Activated naive CD4-positive, alpha-beta T cell treated with anti-CD3 and anti-CD28 coated beads, Interleukin-2, amount 50 U/mL, for 72 hours (primary cell): ENCODE data around the gene KLHL26. TPM values are rescaled to one million over a fixed set of nuclear protein-coding genes. Genes with fewer than 3 reads are reported as not detected.

Source experiments
- ATAC-seq, 2 donors: fragments of 150-1000 bp; cut with Tn5 transposase; 2 replicates each; pipeline ENCODE4 v1.10.0; 2021; ENCODE audit warnings: mild to moderate bottlenecking in 2 of 2, moderate library complexity in 2 of 2
- DNase-seq, 2 donors: peaks; one replicate each; pipeline ENCODE4 v3.0.0; 2021 to 2022; ENCODE audit warnings: low spot score in 2 of 2
- H3K27ac Mint-ChIP-seq, 2 donors: one replicate each; pipeline ENCODE4 v1.8.0; 2022; ENCODE audit warnings: mild to moderate bottlenecking in 2 of 2, mixed read lengths in 2 of 2
- H3K36me3 Mint-ChIP-seq, 2 donors: one replicate each; pipeline ENCODE4 v1.8.0; 2022; ENCODE audit warnings: mixed read lengths in 2 of 2
- H3K9me3 Mint-ChIP-seq, 2 donors: one replicate each; pipeline ENCODE4 v1.8.0; 2022; ENCODE audit warnings: mixed read lengths in 2 of 2
- total RNA-seq, 2 donors: library from RNA; stranded (reverse); gene quantifications; one replicate each; pipeline ENCODE4 v1.2.3, GENCODE V29; 2022

KLHL26 gene
- total RNA-seq, 2 donors from 2014 or later, result 9.2 to 13.5 TPM

GRCh38 chr19:18634612-18635297 is 2.1 kb upstream of the KLHL26 start:
- H3K36me3 Mint-ChIP-seq, result no peaks in the 10 kb centered on the region
- no peak for DNase-seq
- no peak for ATAC-seq
- no peaks in the 10 kb centered on the region for H3K9me3 Mint-ChIP-seq
- H3K27ac Mint-ChIP-seq, result no peak overlapping the region

DNA sequence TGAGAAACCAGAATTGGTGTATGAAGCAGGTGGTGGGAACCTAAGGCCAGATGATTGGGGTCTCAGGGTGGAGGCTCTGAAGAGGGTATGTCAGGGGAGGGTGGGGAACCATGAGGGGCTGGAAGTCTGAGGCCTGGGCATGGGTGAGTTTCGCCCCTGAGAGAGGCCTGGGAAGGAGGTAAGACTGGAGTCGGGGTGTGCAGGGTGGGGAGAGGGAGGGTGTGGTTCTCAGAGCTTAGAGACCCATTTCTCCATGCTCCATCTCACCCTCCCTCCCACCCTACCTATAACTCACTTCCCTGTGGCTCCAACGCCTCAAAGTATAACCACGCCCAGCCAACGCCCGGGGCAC is 1.0 kb upstream of the KLHL26 start:
- H3K36me3 Mint-ChIP-seq, result no peaks in the 10 kb centered on the region
- DNase-seq (no peak), ATAC-seq (no peak)
- H3K27ac Mint-ChIP-seq, result peak overlapping the region in 1 of 2 donors; percentile 85
- no peaks in the 10 kb centered on the region for H3K9me3 Mint-ChIP-seq

GRCh38 chr19:18636183-18636968 is 452 bp upstream of the KLHL26 start:
- Mint-ChIP-seq H3K9me3 (no peaks in the 10 kb centered on the region), H3K27ac (peak overlapping the region; percentile 85 to 96), H3K36me3 (no peaks in the 10 kb centered on the region)
- DNase-seq (peak; percentile 98 to 100), ATAC-seq (peak; percentile 92)

DNA sequence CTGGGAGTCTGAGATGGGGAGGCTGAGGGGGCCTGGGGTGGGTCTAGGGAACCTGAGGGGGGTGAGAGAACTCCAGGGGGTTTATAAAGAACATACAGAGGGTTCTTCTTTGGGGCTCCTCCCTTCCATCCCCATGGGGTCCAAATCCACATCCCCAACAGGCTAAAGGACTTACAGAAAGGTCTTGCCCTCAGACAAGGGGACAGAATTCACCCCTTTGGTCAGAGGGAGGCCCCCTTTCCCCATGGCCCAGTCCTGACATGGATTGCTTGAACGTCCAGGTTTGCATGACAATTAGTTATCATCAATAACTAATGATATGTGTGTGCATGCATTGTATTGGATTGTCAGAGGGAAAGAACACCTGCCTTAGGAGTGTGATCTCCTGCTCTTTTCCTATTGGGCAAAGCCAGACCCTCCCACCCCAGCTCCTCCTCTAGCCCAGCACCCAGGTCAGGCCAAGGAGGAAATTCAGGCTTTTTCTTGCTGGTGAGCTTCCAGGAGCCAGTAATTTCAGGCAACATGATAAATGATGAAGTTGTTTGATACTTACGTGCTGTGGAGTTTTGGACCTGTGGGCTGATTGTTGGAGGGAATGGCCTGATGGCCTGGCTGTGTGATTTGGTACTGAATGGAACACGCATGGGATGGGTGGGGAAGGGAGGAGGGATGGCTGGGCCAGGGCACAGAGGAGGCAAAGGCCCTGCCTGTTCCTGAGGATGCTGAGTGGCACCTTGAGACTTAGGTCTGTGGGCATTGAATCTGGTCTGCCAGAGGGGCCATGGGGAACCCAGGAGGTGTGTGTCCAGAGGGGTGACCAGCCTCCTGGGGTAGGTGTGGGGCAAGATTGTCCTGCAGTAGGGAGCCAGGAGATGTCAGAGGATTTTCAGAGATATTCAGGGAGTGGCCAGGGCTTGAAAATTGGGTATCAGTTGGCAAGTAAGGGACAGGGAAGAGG is 1.1 kb downstream of the KLHL26 start:
- H3K27ac Mint-ChIP-seq, result peak overlapping the region; percentile 85 to 92
- H3K9me3 Mint-ChIP-seq, result no peaks in the 10 kb centered on the region
- H3K36me3 Mint-ChIP-seq, result no peaks in the 10 kb centered on the region
- ATAC-seq (no peak), DNase-seq (no peak)

DNA sequence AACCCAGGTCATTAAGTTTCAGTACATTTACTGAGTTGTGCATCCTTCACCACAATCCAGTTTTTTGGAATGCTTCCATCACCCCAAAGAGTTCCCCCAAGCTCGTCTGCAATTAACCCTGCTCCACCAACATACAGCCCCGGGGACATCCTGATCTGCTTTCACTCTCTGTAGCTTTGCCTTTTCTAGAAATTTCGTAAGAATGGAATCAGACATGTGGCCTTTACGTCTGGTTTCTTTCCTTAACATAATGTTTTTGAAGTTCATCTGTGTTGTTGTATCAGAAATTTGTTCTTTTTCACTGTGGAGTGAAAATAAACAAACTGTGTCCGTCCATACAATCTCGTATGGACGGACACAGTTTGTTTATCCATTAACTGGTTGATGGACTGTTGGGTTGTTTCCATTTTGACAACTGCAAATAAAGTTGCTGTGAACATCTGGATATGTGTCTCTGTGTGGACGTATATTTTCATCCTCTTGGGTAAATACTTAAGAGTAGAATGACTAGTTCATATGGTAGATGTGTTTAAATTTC is 2.9 kb downstream of the KLHL26 start:
- no peaks in the 10 kb centered on the region for H3K9me3 Mint-ChIP-seq
- ATAC-seq (no peak), DNase-seq (no peak)
- no peaks in the 10 kb centered on the region for H3K36me3 Mint-ChIP-seq
- no peak overlapping the region for H3K27ac Mint-ChIP-seq

- Mint-ChIP-seq H3K27ac (no peak overlapping the region), H3K36me3 (no peaks in the 10 kb centered on the region), H3K9me3 (no peaks in the 10 kb centered on the region)
- no peak for DNase-seq
- ATAC-seq, result peak in 1 of 2 donors; percentile 64
Measured at GRCh38 chr19:18644196-18645034, 7.6 kb downstream of the KLHL26 start.

DNA sequence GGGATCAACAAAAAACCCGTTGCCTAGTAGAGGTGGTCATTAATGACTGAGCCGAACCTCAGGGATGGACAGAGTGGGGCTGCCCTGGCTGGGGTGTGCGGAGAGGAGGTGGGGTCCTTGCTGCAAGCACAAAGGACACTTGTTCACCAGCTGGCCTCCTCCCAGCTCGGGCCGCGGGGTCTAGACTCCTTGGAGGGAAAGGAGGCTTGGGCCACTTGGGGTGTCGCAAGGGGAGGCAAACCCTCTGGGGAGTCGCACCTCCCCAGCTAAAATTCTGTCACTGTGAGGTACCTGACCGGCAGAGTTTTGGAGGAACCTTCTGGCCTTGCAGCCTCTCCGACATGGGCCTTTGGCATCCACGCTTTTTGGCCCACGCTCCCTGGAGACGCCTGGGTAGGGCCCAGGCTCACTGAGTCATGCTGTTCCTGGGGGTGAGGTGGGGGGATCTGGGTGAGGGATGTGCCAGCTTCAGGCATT is 8.2 kb downstream of the KLHL26 start:
- ATAC-seq (no peak), DNase-seq (no peak)
- Mint-ChIP-seq H3K27ac (no peak overlapping the region), H3K36me3 (no peaks in the 10 kb centered on the region), H3K9me3 (no peaks in the 10 kb centered on the region)

- no peaks in the 10 kb centered on the region for H3K9me3 Mint-ChIP-seq
- ATAC-seq (no peak), DNase-seq (no peak)
- no peak overlapping the region for H3K27ac Mint-ChIP-seq
- H3K36me3 Mint-ChIP-seq, result no peaks in the 10 kb centered on the region
Measured at GRCh38 chr19:18646535-18647370, 9.9 kb downstream of the KLHL26 start.

GRCh38 chr19:18647371-18647767 is 10.5 kb downstream of the KLHL26 start:
- no peak for ATAC-seq
- H3K27ac Mint-ChIP-seq, result peak overlapping the region in 1 of 2 donors; percentile 19
- no peaks in the 10 kb centered on the region for H3K36me3 Mint-ChIP-seq
- no peaks in the 10 kb centered on the region for H3K9me3 Mint-ChIP-seq
- no peak for DNase-seq

DNA sequence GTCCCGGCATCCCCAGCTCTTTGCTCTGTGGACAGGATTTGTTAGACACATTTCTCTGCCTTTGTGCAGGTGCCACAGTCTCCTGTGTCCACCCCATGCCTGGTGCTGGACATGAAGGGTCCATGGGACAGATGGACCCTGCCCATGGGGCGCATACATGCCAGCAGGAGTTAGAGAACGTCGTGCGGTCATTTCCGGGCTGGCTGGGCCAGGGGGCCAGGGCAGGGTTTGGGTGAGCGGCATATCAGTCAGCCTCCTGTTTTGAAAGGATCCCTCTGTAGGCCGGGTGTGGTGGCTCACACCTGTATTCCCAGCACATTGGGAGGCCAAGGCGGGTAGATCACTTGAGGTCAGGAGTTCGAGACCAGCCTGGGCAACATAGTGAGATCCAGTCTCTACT is 11.0 kb downstream of the KLHL26 start:
- Mint-ChIP-seq H3K36me3 (no peaks in the 10 kb centered on the region), H3K27ac (no peak overlapping the region), H3K9me3 (no peaks in the 10 kb centered on the region)
- DNase-seq (no peak), ATAC-seq (no peak)

DNA sequence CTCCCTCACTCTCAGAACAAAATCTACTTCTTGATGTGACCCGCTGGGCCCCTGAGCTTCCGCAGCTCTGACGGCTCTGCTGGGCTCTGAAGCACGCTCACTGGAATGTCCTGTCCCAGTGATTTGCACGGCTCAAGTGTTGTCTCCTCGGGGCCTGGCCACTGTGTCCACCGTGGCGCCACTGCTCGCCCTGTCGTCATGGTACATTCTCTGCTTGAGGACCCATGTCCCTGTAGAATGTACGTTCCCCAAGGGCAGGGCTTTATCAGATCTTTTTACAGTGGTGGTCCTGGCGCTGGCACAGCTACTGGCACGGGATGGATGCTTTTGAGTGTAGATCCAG is 12.1 kb downstream of the KLHL26 start:
- no peak overlapping the region for H3K27ac Mint-ChIP-seq
- DNase-seq (no peak), ATAC-seq (no peak)
- no peaks in the 10 kb centered on the region for H3K9me3 Mint-ChIP-seq
- no peaks in the 10 kb centered on the region for H3K36me3 Mint-ChIP-seq

- ATAC-seq (no peak), DNase-seq (no peak)
- peak overlapping the region in 1 of 2 donors; percentile 65 for H3K27ac Mint-ChIP-seq
- H3K36me3 Mint-ChIP-seq, result no peaks in the 10 kb centered on the region
- peaks cover 0 to under 1% of the 10 kb centered on the region in 2 donors for H3K9me3 Mint-ChIP-seq
Measured at GRCh38 chr19:18649371-18650020, 12.7 kb downstream of the KLHL26 start.

DNA sequence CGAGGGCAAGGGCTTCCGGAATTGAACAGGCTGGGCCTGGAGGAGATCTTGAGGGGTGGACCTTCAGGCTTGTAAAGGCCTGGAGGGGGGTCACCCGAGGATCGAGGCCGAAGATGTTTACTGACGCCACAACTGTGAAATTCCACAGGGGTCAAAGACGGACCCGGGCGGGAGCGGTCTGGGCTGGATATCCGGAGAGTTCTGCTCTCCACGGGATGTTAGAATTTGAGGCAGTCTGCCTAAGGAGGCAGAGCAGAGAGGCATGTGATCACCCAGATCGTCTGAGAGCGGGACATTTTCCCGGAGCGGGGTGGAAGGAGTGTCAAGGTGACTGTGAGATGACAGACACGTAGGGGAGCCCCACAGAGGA is 13.2 kb downstream of the KLHL26 start:
- DNase-seq, result no peak
- Mint-ChIP-seq H3K9me3 (peaks cover 0 to 4% of the 10 kb centered on the region in 2 donors), H3K27ac (peak overlapping the region in 1 of 2 donors; percentile 65), H3K36me3 (no peaks in the 10 kb centered on the region)
- ATAC-seq, result no peak

GRCh38 chr19:18650468-18651041 is 13.7 kb downstream of the KLHL26 start:
- no peak for ATAC-seq
- peaks cover 0 to 4% of the 10 kb centered on the region in 2 donors for H3K9me3 Mint-ChIP-seq

More at GRCh38 chr19:18650468-18651041, 13.7 kb downstream of the KLHL26 start:
- Mint-ChIP-seq H3K27ac (no peak overlapping the region), H3K36me3 (no peaks in the 10 kb centered on the region)
- no peak for DNase-seq
